Ishikawa (cell line): Measurements from ENCODE around the gene ZNF423.

Experiments
- CEBPB ChIP-seq: IDR thresholded peaks from 2 replicates; pipeline ENCODE4 v1.6.1; 2012
- EP300 ChIP-seq: IDR thresholded peaks from 2 replicates; pipeline ENCODE4 v1.6.1; 2012; ENCODE audit warnings: borderline replicate concordance
- MAX ChIP-seq: IDR thresholded peaks from 2 replicates; pipeline ENCODE4 v1.6.1; 2012
- RAD21 ChIP-seq: IDR thresholded peaks from 2 replicates; pipeline ENCODE4 v1.6.1; 2012; ENCODE audit warnings: low read depth
- TAF1 ChIP-seq: IDR thresholded peaks from 2 replicates; pipeline ENCODE4 v1.6.1; 2012; ENCODE audit warnings: low read depth, mild to moderate bottlenecking
- TCF12 ChIP-seq: IDR thresholded peaks from 2 replicates; pipeline ENCODE4 v1.6.1; 2012; ENCODE audit warnings: low read depth

- TF ChIP-seq EP300, result no peak
- TF ChIP-seq RAD21, result no peak
- no peak for TF ChIP-seq CEBPB
- TF ChIP-seq TAF1, result no peak
- no peak for TF ChIP-seq MAX
- no peak for TF ChIP-seq TCF12
These were observed 256.6 kb downstream of the ZNF423 start for GRCh38 chr16:49599281-49599680.
